GM12892 (cell line): Measurements from ENCODE around the gene CHST5.
"Not testable (repeated sequence)": the region's sequence is repeated elsewhere in the genome, so short reads cannot be mapped to it uniquely, and the experiment has no call there.

Source experiments
- DNase-seq: peaks from one replicate; pipeline ENCODE4 v3.0.0; 2011; ENCODE audit not compliant: insufficient read length
- FAIRE-seq: peaks from 2 replicates; lab custom pipeline; 2011; peaks lifted over from hg19 to GRCh38; lab: Jason Lieb, UNC
- POLR2A ChIP-seq: IDR thresholded peaks from 2 replicates; pipeline ENCODE4 v1.6.1; 2011; ENCODE audit warnings: low read depth, low read length, control low read depth
- POLR2AphosphoS5 ChIP-seq: IDR thresholded peaks from 2 replicates; pipeline ENCODE4 v1.6.1; 2011; ENCODE audit warnings: low read depth, low read length, control low read depth
- TAF1 ChIP-seq: IDR thresholded peaks from 2 replicates; pipeline ENCODE4 v1.6.1; 2011; ENCODE audit warnings: low read depth, mild to moderate bottlenecking, control low read depth, low read length, borderline replicate concordance

The CHST5 gene

GRCh38 chr16:75566040-75566757 is 30.3 kb upstream of the CHST5 start, which contains the start of gene GABARAPL2:
GABARAPL2 (plus strand) TSS chr16:75566379; CDS start chr16:75566487, 108 bp downstream.
- FAIRE-seq (peak; percentile 79), DNase-seq (peak; percentile 74)
- peak; percentile 48; the same call in 1 of the 2 replicates for TF ChIP-seq POLR2A
- 0 out of 2 replicates have a peak, but pooled peaks have one; percentile 20 for TF ChIP-seq TAF1
- no peak for TF ChIP-seq POLR2AphosphoS5

GRCh38 chr16:75565640-75566039 is 29.7 kb upstream of the CHST5 start:
- TF ChIP-seq TAF1 = no peak
- no peak for TF ChIP-seq POLR2AphosphoS5
- no peak for TF ChIP-seq POLR2A
- FAIRE-seq (peak; percentile 38), DNase-seq (no peak)

- no peak for TF ChIP-seq POLR2A
- TF ChIP-seq TAF1 = no peak
- TF ChIP-seq POLR2AphosphoS5 = no peak
- DNase-seq = no peak
- no peak for FAIRE-seq
Observed at GRCh38 chr16:75559564-75560372, 23.9 kb upstream of the CHST5 start.

GRCh38 chr16:75558846-75559401 is 23.0 kb upstream of the CHST5 start:
- no peak for FAIRE-seq
- TF ChIP-seq POLR2A = no peak
- no peak for TF ChIP-seq POLR2AphosphoS5
- no peak for TF ChIP-seq TAF1
- no peak for DNase-seq

- FAIRE-seq = no peak
- no peak for TF ChIP-seq POLR2A
- no peak for TF ChIP-seq TAF1
- no peak for TF ChIP-seq POLR2AphosphoS5
- no peak for DNase-seq
Observed at GRCh38 chr16:75556431-75556950, 20.6 kb upstream of the CHST5 start.

- DNase-seq (peak; percentile 97), FAIRE-seq (peak; percentile 97)
- TF ChIP-seq POLR2AphosphoS5 = 0 out of 2 replicates have a peak, but pooled peaks have one; percentile 36
- TF ChIP-seq POLR2A = peak; percentile 49; the same call in 1 of the 2 replicates
- TF ChIP-seq TAF1 = 0 out of 2 replicates have a peak, but pooled peaks have one; percentile 28
Observed at GRCh38 chr16:75555707-75556430, 20.0 kb upstream of the CHST5 start, which contains the start of gene TMEM231. TMEM231 (minus strand) TSS chr16:75556252; CDS start chr16:75556209, 43 bp downstream.

- FAIRE-seq (peak; percentile 80), DNase-seq (no peak)
- TF ChIP-seq POLR2A (no peak), TAF1 (no peak), POLR2AphosphoS5 (no peak)
Observed at GRCh38 chr16:75555213-75555706, 19.4 kb upstream of the CHST5 start.

GRCh38 chr16:75552951-75553350 is 17.0 kb upstream of the CHST5 start:
- TF ChIP-seq POLR2A (no peak), POLR2AphosphoS5 (no peak), TAF1 (no peak)
- DNase-seq (no peak), FAIRE-seq (no peak)

- DNase-seq (peak; percentile 34), FAIRE-seq (peak; percentile 74)
- TF ChIP-seq POLR2A (no peak), TAF1 (no peak), POLR2AphosphoS5 (no peak)
Observed at GRCh38 chr16:75550211-75550662, 14.3 kb upstream of the CHST5 start.

GRCh38 chr16:75548456-75548855 is 12.5 kb upstream of the CHST5 start:
- DNase-seq = not testable (repeated sequence)

GRCh38 chr16:75546293-75546692 is 10.4 kb upstream of the CHST5 start:
- TF ChIP-seq TAF1 (no peak), POLR2A (no peak)
- FAIRE-seq = no peak
- DNase-seq = no peak

More at GRCh38 chr16:75548456-75548855, 12.5 kb upstream of the CHST5 start:
- not testable (repeated sequence) for FAIRE-seq

GRCh38 chr16:75545879-75546278 is 10.0 kb upstream of the CHST5 start:
- DNase-seq, FAIRE-seq: not testable (repeated sequence)

GRCh38 chr16:75542462-75542861 is 6.6 kb upstream of the CHST5 start:
- DNase-seq, FAIRE-seq: not testable (repeated sequence)
